GM19351 (cell line): ENCODE data around the gene ARMC12.

ENCODE experiments used
- ATAC-seq: cut with Tn5 transposase; IDR thresholded peaks from one replicate; pipeline ENCODE4 v1.9.1; 2021; ENCODE audit warnings: mild to moderate bottlenecking, moderate library complexity; ENCODE audit not compliant: unreplicated experiment

The ARMC12 gene

DNA sequence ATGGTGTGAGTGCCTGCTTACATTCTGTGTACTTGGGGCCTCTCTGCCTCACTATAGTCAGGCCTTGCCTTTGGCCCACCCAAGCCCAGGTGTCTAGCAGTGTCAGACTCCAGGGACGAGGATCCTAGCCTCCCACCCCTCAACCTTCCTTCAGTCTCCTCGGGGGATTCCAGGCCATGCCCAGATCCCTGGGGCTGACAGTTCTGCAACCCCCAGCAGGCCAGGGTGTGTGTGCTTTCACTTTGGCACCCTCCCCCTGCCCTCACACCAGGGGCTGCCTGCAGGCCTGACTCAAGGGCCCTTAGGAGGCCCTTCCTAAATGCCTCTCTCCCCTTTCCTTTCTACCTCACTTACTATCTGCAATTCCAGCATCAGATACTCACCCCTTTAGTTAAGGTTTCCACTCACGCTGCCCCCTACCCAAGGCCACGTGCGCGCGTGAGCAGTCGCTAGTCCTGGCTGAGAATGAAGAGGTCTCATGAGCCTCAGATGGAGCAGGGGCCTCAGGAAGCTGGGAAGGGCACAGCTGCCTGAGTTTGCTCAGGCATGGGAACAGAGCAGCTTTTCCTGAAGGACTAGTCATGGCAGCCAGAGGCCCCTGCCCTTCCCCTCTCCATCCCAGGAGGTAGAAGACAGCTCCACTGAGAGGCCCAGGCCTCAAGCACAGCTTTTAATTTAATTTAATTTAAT lies 61.1 kb downstream of the ARMC12 start:
- ATAC-seq = no peak
